ENCODE measurements around the gene ZNF335. TPM values are rescaled to one million over a fixed set of nuclear protein-coding genes. Genes with fewer than 3 reads are reported as not detected.

Gene ZNF335
- total RNA-seq, 1 donor from 2014 or later = 7.2 TPM

GRCh38 chr20:45917790-45918141 lies 54.2 kb downstream of the ZNF335 start:
- Histone ChIP-seq H3K79me2 (ENCODE audit: low read depth) (no peaks in the 10 kb centered on the region), H3K4me3 (no peak overlapping the region), H3K36me3 (no peaks in the 10 kb centered on the region), H3K9ac (no peak overlapping the region), H4K20me1 (ENCODE audit: low read depth) (no peaks in the 10 kb centered on the region), H3F3A (ENCODE audit: low read depth) (no peaks in the 10 kb centered on the region), H3K27ac (no peak overlapping the region), H3K4me1 (peaks cover 3% of the 10 kb centered on the region), H3K27me3 (no peaks in the 10 kb centered on the region), H3K9me3 (ENCODE audit: low read depth) (no peaks in the 10 kb centered on the region), H3K4me2 (no peak overlapping the region), H2AFZ (replicated peaks) (no peak overlapping the region)
- H3K27ac Mint-ChIP-seq = no peak overlapping the region
- no peak for DNase-seq (ENCODE audit: low spot score)
- peak overlapping the region; percentile 54 for H3K4me3 Mint-ChIP-seq
- H3K36me3 Mint-ChIP-seq = no peaks in the 10 kb centered on the region
- no peaks in the 10 kb centered on the region for H3K27me3 Mint-ChIP-seq (ENCODE audit: insufficient read depth, low read depth)
- peaks cover 27% of the 10 kb centered on the region for H3K4me1 Mint-ChIP-seq
- no peak for TF ChIP-seq EZH2 (IDR thresholded peaks at IDR 0.05)
- TF ChIP-seq CTCF (IDR thresholded peaks at IDR 0.05) = no peak
- no peak for TF ChIP-seq EZH2phosphoT487 (IDR thresholded peaks at IDR 0.05)
- no peaks in the 10 kb centered on the region for H3K9me3 Mint-ChIP-seq

- Mint-ChIP-seq H3K27ac (no peak overlapping the region), H3K4me1 (peaks cover 29% of the 10 kb centered on the region), H3K4me3 (peak overlapping the region; percentile 68), H3K36me3 (peaks cover 5% of the 10 kb centered on the region), H3K27me3 (ENCODE audit: insufficient read depth, low read depth) (peaks cover 3% of the 10 kb centered on the region), H3K9me3 (no peaks in the 10 kb centered on the region)
- no peak for TF ChIP-seq EZH2phosphoT487 (IDR thresholded peaks at IDR 0.05)
- Histone ChIP-seq H3F3A (ENCODE audit: low read depth) (peaks cover 9% of the 10 kb centered on the region), H3K9me3 (ENCODE audit: low read depth) (no peaks in the 10 kb centered on the region), H3K27ac (no peak overlapping the region), H3K79me2 (ENCODE audit: low read depth) (peaks cover 7% of the 10 kb centered on the region), H3K4me3 (no peak overlapping the region), H3K36me3 (no peaks in the 10 kb centered on the region), H3K9ac (no peak overlapping the region), H4K20me1 (ENCODE audit: low read depth) (no peaks in the 10 kb centered on the region), H3K27me3 (peaks cover 4% of the 10 kb centered on the region), H3K4me1 (peaks cover 5% of the 10 kb centered on the region), H3K4me2 (no peak overlapping the region), H2AFZ (replicated peaks) (no peak overlapping the region)
- no peak for DNase-seq (ENCODE audit: low spot score)
These were observed 58.9 kb downstream of the ZNF335 start for GRCh38 chr20:45913116-45913515.

- peaks cover 4% of the 10 kb centered on the region for H3K27me3 ChIP-seq
- peaks cover 28% of the 10 kb centered on the region for H3K4me1 Mint-ChIP-seq
- H3K79me2 ChIP-seq (ENCODE audit: low read depth) = peaks cover 7% of the 10 kb centered on the region
- no peaks in the 10 kb centered on the region for H3K36me3 ChIP-seq
- peak overlapping the region; percentile 57 for H3K27ac Mint-ChIP-seq
- H3K36me3 Mint-ChIP-seq = peaks cover 8% of the 10 kb centered on the region
- H3K4me3 ChIP-seq = peak overlapping the region; percentile 68
- H3K9me3 ChIP-seq (ENCODE audit: low read depth) = no peaks in the 10 kb centered on the region
- no peaks in the 10 kb centered on the region for H3K9me3 Mint-ChIP-seq
- DNase-seq (ENCODE audit: low spot score) = no peak
- peaks cover 5% of the 10 kb centered on the region for H3K4me1 ChIP-seq
- peak overlapping the region; percentile 48 for H2AFZ ChIP-seq (replicated peaks)
- peaks cover 3% of the 10 kb centered on the region for H3K27me3 Mint-ChIP-seq (ENCODE audit: insufficient read depth, low read depth)
- peaks cover 9% of the 10 kb centered on the region for H3F3A ChIP-seq (ENCODE audit: low read depth)
- H4K20me1 ChIP-seq (ENCODE audit: low read depth) = no peaks in the 10 kb centered on the region
- H3K4me3 Mint-ChIP-seq = peak overlapping the region; percentile 92
- TF ChIP-seq EZH2phosphoT487 (IDR thresholded peaks at IDR 0.05) (no peak), CTCF (IDR thresholded peaks at IDR 0.05) (no peak), EZH2 (IDR thresholded peaks at IDR 0.05) (no peak)
- H3K9ac ChIP-seq = no peak overlapping the region
- peak overlapping the region; percentile 88 for H3K4me2 ChIP-seq
- no peak overlapping the region for H3K27ac ChIP-seq
These were observed 59.7 kb downstream of the ZNF335 start for GRCh38 chr20:45912344-45912682.

- Histone ChIP-seq H3K27ac (no peak within 1 kb of the TSS), H3K36me3 (no peaks in the 10 kb centered on the region), H3K4me1 (peaks cover 5% of the 10 kb centered on the region), H4K20me1 (ENCODE audit: low read depth) (no peaks in the 10 kb centered on the region), H3F3A (ENCODE audit: low read depth) (peaks cover 9% of the 10 kb centered on the region), H3K9me3 (ENCODE audit: low read depth) (no peaks in the 10 kb centered on the region), H3K4me3 (peak within 1 kb of the TSS; percentile 68), H3K27me3 (peaks cover 4% of the 10 kb centered on the region), H2AFZ (replicated peaks) (peak within 1 kb of the TSS; percentile 48), H3K9ac (no peak within 1 kb of the TSS), H3K79me2 (ENCODE audit: low read depth) (peaks cover 7% of the 10 kb centered on the region), H3K4me2 (peak within 1 kb of the TSS; percentile 88)
- TF ChIP-seq CTCF (IDR thresholded peaks at IDR 0.05) (no peak), EZH2 (IDR thresholded peaks at IDR 0.05) (no peak), EZH2phosphoT487 (IDR thresholded peaks at IDR 0.05) (no peak)
- H3K9me3 Mint-ChIP-seq = no peaks in the 10 kb centered on the region
- H3K4me3 Mint-ChIP-seq = peak within 1 kb of the TSS; percentile 92
- peaks cover 28% of the 10 kb centered on the region for H3K4me1 Mint-ChIP-seq
- H3K27ac Mint-ChIP-seq = peak within 1 kb of the TSS; percentile 95
- peak; percentile 89 for DNase-seq (ENCODE audit: low spot score)
- H3K27me3 Mint-ChIP-seq (ENCODE audit: insufficient read depth, low read depth) = peaks cover 3% of the 10 kb centered on the region
- peaks cover 10% of the 10 kb centered on the region for H3K36me3 Mint-ChIP-seq
These were observed 60.3 kb downstream of the ZNF335 start, which contains the start of gene PLTP for GRCh38 chr20:45911486-45912343. TSS of gene PLTP (minus strand) at chr20:45912155. CDS start at chr20:45911452, 703 bp downstream.
